IPS DF 4.7 (cell line): ENCODE results near the gene AXIN2.

Source experiments
- DNase-seq: peaks from one replicate; pipeline ENCODE4 v3.0.0-alpha.2; 2013; ENCODE audit warnings: low spot score; ENCODE audit errors: extremely low read depth

AXIN2 gene

GRCh38 chr17:65561452-65562205 lies at the start of gene AXIN2:
TSS of gene AXIN2 (minus strand) at chr17:65561648. CDS start at chr17:65558620, 3,028 bp downstream.
- peak; percentile 46 for DNase-seq

GRCh38 chr17:65609749-65610148 lies 48.3 kb upstream of the AXIN2 start:
- no peak for DNase-seq

- DNase-seq = no peak
Measured at GRCh38 chr17:65609286-65609685, 47.8 kb upstream of the AXIN2 start.

- DNase-seq = no peak
Measured at GRCh38 chr17:65604070-65604469, 42.6 kb upstream of the AXIN2 start.

- DNase-seq = no peak
Measured at GRCh38 chr17:65601881-65602280, 40.4 kb upstream of the AXIN2 start.

GRCh38 chr17:65601145-65601544 lies 39.7 kb upstream of the AXIN2 start:
- no peak for DNase-seq

GRCh38 chr17:65600518-65600917 lies 39.1 kb upstream of the AXIN2 start:
- DNase-seq = no peak

- DNase-seq = no peak
Measured at GRCh38 chr17:65599650-65600049, 38.2 kb upstream of the AXIN2 start.

- no peak for DNase-seq
Measured at GRCh38 chr17:65598746-65599145, 37.3 kb upstream of the AXIN2 start.

GRCh38 chr17:65595071-65595656 lies 33.7 kb upstream of the AXIN2 start:
- no peak for DNase-seq

GRCh38 chr17:65593855-65594845 lies 32.7 kb upstream of the AXIN2 start:
- no peak for DNase-seq

- DNase-seq = no peak
Measured at GRCh38 chr17:65593092-65593854, 31.8 kb upstream of the AXIN2 start.

- DNase-seq = no peak
Measured at GRCh38 chr17:65592125-65592965, 30.9 kb upstream of the AXIN2 start.

- DNase-seq = no peak
Measured at GRCh38 chr17:65589321-65589720, 27.9 kb upstream of the AXIN2 start.

- DNase-seq = no peak
Measured at GRCh38 chr17:65588181-65588808, 26.8 kb upstream of the AXIN2 start.

GRCh38 chr17:65587534-65588180 lies 26.2 kb upstream of the AXIN2 start:
- DNase-seq = no peak

GRCh38 chr17:65586899-65587298 lies 25.5 kb upstream of the AXIN2 start:
- no peak for DNase-seq

- DNase-seq = no peak
Measured at GRCh38 chr17:65584604-65585521, 23.4 kb upstream of the AXIN2 start.
